KOPT-K1 (cell line): Measurements from ENCODE around the gene PITX1.
"Not testable (repeated sequence)": the region's sequence is repeated elsewhere in the genome, so short reads cannot be mapped to it uniquely, and the experiment has no call there.

Experiments
- H3K27ac ChIP-seq: fragments of 200-600 bp; sonication (generic); 2 replicates; pipeline ENCODE4 v1.5.1; 2016; ENCODE audit warnings: antibody characterized with exemption, mild to moderate bottlenecking, low read depth, low read length; ENCODE audit not compliant: poor library complexity, severe bottlenecking
- H3K36me3 ChIP-seq: fragments of 200-600 bp; sonication (generic); 2 replicates; pipeline ENCODE4 v1.5.1; 2017; ENCODE audit warnings: antibody characterized with exemption, mild to moderate bottlenecking, low read length, moderate library complexity; ENCODE audit not compliant: insufficient read depth
- H3K9me3 ChIP-seq: fragments of 200-600 bp; sonication (generic); 2 replicates; pipeline ENCODE4 v1.5.1; 2017; ENCODE audit warnings: antibody characterized with exemption, low read length, mild to moderate bottlenecking; ENCODE audit not compliant: insufficient read depth, poor library complexity, severe bottlenecking

Gene PITX1

GRCh38 chr5:135033901-135034235 is at the start of gene PITX1:
PITX1 (minus strand) TSS chr5:135034228; CDS start chr5:135033881, 347 bp downstream.
- no peaks in the 10 kb centered on the region for H3K9me3 ChIP-seq
- H3K36me3 ChIP-seq = no peaks in the 10 kb centered on the region
- H3K27ac ChIP-seq = peak within 1 kb of the TSS; percentile 43

GRCh38 chr5:135083334-135083733 is 49.3 kb upstream of the PITX1 start:
- H3K9me3 ChIP-seq = peaks cover 30% of the 10 kb centered on the region
- not testable (repeated sequence) for H3K36me3 ChIP-seq, H3K27ac ChIP-seq

GRCh38 chr5:135081240-135081639 is 47.2 kb upstream of the PITX1 start:
- Histone ChIP-seq H3K9me3 (peaks cover 30% of the 10 kb centered on the region), H3K27ac (no peak overlapping the region), H3K36me3 (no peaks in the 10 kb centered on the region)

GRCh38 chr5:135079760-135080159 is 45.7 kb upstream of the PITX1 start:
- H3K9me3 ChIP-seq = peaks cover 30% of the 10 kb centered on the region
- no peaks in the 10 kb centered on the region for H3K36me3 ChIP-seq
- H3K27ac ChIP-seq = no peak overlapping the region

GRCh38 chr5:135079099-135079681 is 45.2 kb upstream of the PITX1 start:
- Histone ChIP-seq H3K27ac (no peak overlapping the region), H3K36me3 (no peaks in the 10 kb centered on the region), H3K9me3 (peaks cover 30% of the 10 kb centered on the region)

GRCh38 chr5:135076801-135077200 is 42.8 kb upstream of the PITX1 start:
- Histone ChIP-seq H3K9me3 (peaks cover 17% of the 10 kb centered on the region), H3K36me3 (no peaks in the 10 kb centered on the region), H3K27ac (no peak overlapping the region)

- Histone ChIP-seq H3K9me3 (peaks cover 10% of the 10 kb centered on the region), H3K36me3 (no peaks in the 10 kb centered on the region), H3K27ac (no peak overlapping the region)
Measured at GRCh38 chr5:135076051-135076491, 42.0 kb upstream of the PITX1 start.

GRCh38 chr5:135075621-135076020 is 41.6 kb upstream of the PITX1 start:
- Histone ChIP-seq H3K27ac (no peak overlapping the region), H3K36me3 (no peaks in the 10 kb centered on the region), H3K9me3 (peaks cover 5% of the 10 kb centered on the region)

- H3K9me3 ChIP-seq = no peaks in the 10 kb centered on the region
- H3K27ac ChIP-seq = no peak overlapping the region
- no peaks in the 10 kb centered on the region for H3K36me3 ChIP-seq
Measured at GRCh38 chr5:135073761-135074345, 39.8 kb upstream of the PITX1 start.

GRCh38 chr5:135072387-135073281 is 38.6 kb upstream of the PITX1 start:
- H3K9me3 ChIP-seq = no peaks in the 10 kb centered on the region
- no peaks in the 10 kb centered on the region for H3K36me3 ChIP-seq
- H3K27ac ChIP-seq = no peak overlapping the region

- H3K36me3 ChIP-seq = no peaks in the 10 kb centered on the region
- H3K27ac ChIP-seq = no peak overlapping the region
- no peaks in the 10 kb centered on the region for H3K9me3 ChIP-seq
Measured at GRCh38 chr5:135071311-135071710, 37.3 kb upstream of the PITX1 start.

GRCh38 chr5:135069895-135070657 is 36.0 kb upstream of the PITX1 start:
- Histone ChIP-seq H3K27ac (no peak overlapping the region), H3K9me3 (no peaks in the 10 kb centered on the region), H3K36me3 (no peaks in the 10 kb centered on the region)

GRCh38 chr5:135069016-135069770 is 35.2 kb upstream of the PITX1 start:
- Histone ChIP-seq H3K36me3 (no peaks in the 10 kb centered on the region), H3K9me3 (no peaks in the 10 kb centered on the region), H3K27ac (no peak overlapping the region)

- Histone ChIP-seq H3K36me3 (no peaks in the 10 kb centered on the region), H3K27ac (no peak overlapping the region), H3K9me3 (no peaks in the 10 kb centered on the region)
Measured at GRCh38 chr5:135067587-135067986, 33.6 kb upstream of the PITX1 start.
